Panc1 (cell line): ENCODE measurements around the gene C19orf33.

Experiments
- CTCF ChIP-seq: fragments of 450-650 bp; IDR thresholded peaks from 2 replicates; pipeline ENCODE4 v1.5.1; 2017; ENCODE audit warnings: mild to moderate bottlenecking
- SIN3A ChIP-seq: IDR thresholded peaks from 2 replicates; pipeline ENCODE4 v1.6.1; 2012; ENCODE audit warnings: low read depth, mild to moderate bottlenecking, low read length, moderate library complexity, borderline replicate concordance; ENCODE audit not compliant: insufficient read depth

DNA sequence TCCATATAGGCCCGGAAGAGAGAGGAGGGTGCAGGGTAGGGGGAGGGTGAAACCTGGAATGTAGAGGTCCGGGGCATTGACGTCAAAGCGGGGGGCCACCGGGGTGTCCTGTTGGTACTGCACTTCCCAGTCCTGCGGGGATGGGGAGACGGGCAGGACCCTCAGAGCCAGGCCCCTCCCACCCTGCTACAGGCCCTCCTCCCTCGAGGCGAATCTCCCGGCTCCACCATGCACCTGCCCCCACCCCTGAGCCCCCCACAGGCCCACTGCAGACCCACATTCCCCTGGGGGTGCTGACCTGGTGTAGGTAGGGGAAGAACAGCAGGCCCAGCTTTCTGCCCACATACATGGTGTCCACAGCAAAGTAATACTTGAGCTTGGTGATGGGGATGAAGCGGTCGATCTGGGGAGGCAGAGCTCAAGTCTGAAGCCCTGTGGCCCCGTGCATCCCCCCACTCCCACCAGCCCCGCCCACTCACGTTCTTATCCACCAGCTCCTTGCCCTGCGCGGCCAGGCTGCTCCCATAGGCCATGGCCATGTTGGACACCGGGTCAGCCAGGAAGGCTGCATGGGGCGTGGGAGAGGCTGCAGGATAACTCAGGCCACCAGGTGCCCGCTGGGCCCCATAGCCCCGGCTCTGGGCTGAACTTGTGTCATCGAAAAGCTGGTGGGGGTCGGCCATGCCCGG is 5.0 kb downstream of the C19orf33 start:
- no peak for TF ChIP-seq CTCF
- TF ChIP-seq SIN3A = no peak
